Progenitor cell of endocrine pancreas (in vitro differentiated cells): ENCODE results near the gene TRIM28. TPM values are rescaled to one million over a fixed set of nuclear protein-coding genes. Genes with fewer than 3 reads are reported as not detected.

Experiments used
- DNase-seq: peaks from one replicate; pipeline ENCODE4 v3.0.0; 2021; ENCODE audit warnings: low spot score; ENCODE audit not compliant: unreplicated experiment
- H3K27ac Mint-ChIP-seq: 2 replicates; pipeline ENCODE4 v1.8.0; 2021; ENCODE audit warnings: mild to moderate bottlenecking, moderate library complexity, mixed read lengths
- H3K27me3 Mint-ChIP-seq: 2 replicates; pipeline ENCODE4 v1.8.0; 2021; ENCODE audit warnings: mixed read lengths
- H3K36me3 Mint-ChIP-seq: 2 replicates; pipeline ENCODE4 v1.8.0; 2022; ENCODE audit warnings: mixed read lengths; ENCODE audit not compliant: insufficient read depth
- H3K4me1 Mint-ChIP-seq: 2 replicates; pipeline ENCODE4 v1.8.0; 2021; ENCODE audit warnings: low read depth, mixed read lengths
- H3K4me3 Mint-ChIP-seq: 2 replicates; pipeline ENCODE4 v1.8.0; 2021; ENCODE audit warnings: low read depth, mild to moderate bottlenecking, moderate library complexity, mixed read lengths
- H3K9me3 Mint-ChIP-seq: 2 replicates; pipeline ENCODE4 v1.8.0; 2021; ENCODE audit warnings: low read depth, mixed read lengths
- CTCF ChIP-seq: fragments of 200-600 bp; sonication (generic); IDR thresholded peaks from one replicate; pipeline ENCODE4 v1.5.0; 2021; ENCODE audit warnings: antibody characterized with exemption, mild to moderate bottlenecking; ENCODE audit not compliant: unreplicated experiment
- total RNA-seq: library from RNA; stranded (reverse); gene quantifications from 2 replicates; pipeline ENCODE4 v1.2.1, GENCODE V29; 2021

The TRIM28 gene
- total RNA-seq, 1 donor from 2014 or later = 699 TPM

GRCh38 chr19:58551577-58552471 is 8.0 kb downstream of the TRIM28 start:
- TF ChIP-seq CTCF = no peak
- no peaks in the 10 kb centered on the region for H3K27me3 Mint-ChIP-seq
- peaks cover 20% of the 10 kb centered on the region for H3K36me3 Mint-ChIP-seq
- H3K4me1 Mint-ChIP-seq = peaks cover 23% of the 10 kb centered on the region
- no peak overlapping the region for H3K4me3 Mint-ChIP-seq
- peak overlapping the region; percentile 67 for H3K27ac Mint-ChIP-seq
- H3K9me3 Mint-ChIP-seq = no peaks in the 10 kb centered on the region
- DNase-seq = no peak

GRCh38 chr19:58552655-58553054 is 8.8 kb downstream of the TRIM28 start:
- no peaks in the 10 kb centered on the region for H3K9me3 Mint-ChIP-seq
- H3K4me1 Mint-ChIP-seq = peaks cover 29% of the 10 kb centered on the region
- peak overlapping the region; percentile 83 for H3K27ac Mint-ChIP-seq
- DNase-seq = no peak
- H3K27me3 Mint-ChIP-seq = no peaks in the 10 kb centered on the region
- no peak for TF ChIP-seq CTCF
- no peak overlapping the region for H3K4me3 Mint-ChIP-seq
- H3K36me3 Mint-ChIP-seq = peaks cover 20% of the 10 kb centered on the region

- Mint-ChIP-seq H3K4me3 (peak overlapping the region; percentile 92), H3K27me3 (no peaks in the 10 kb centered on the region), H3K36me3 (peaks cover 15% of the 10 kb centered on the region), H3K9me3 (no peaks in the 10 kb centered on the region), H3K27ac (peak overlapping the region; percentile 96), H3K4me1 (peaks cover 32% of the 10 kb centered on the region)
- no peak for TF ChIP-seq CTCF
- DNase-seq = no peak
Measured at GRCh38 chr19:58553799-58554493, 10.1 kb downstream of the TRIM28 start.

GRCh38 chr19:58554494-58555368 is 10.9 kb downstream of the TRIM28 start, which contains the start of gene CHMP2A:
Gene CHMP2A (minus strand): TSS chr19:58555105. CDS start chr19:58554212, 893 bp downstream.
- no peak for TF ChIP-seq CTCF
- peaks cover 34% of the 10 kb centered on the region for H3K4me1 Mint-ChIP-seq
- H3K27ac Mint-ChIP-seq = peak within 1 kb of the TSS; percentile 96
- H3K27me3 Mint-ChIP-seq = no peaks in the 10 kb centered on the region
- peaks cover 14% of the 10 kb centered on the region for H3K36me3 Mint-ChIP-seq
- no peaks in the 10 kb centered on the region for H3K9me3 Mint-ChIP-seq
- H3K4me3 Mint-ChIP-seq = peak within 1 kb of the TSS; percentile 92
- DNase-seq = peak; percentile 96
